ENCODE measurements around the gene PIGU. TPM values are rescaled to one million over a fixed set of nuclear protein-coding genes. Genes with fewer than 3 reads are reported as not detected.

Gene PIGU
- total RNA-seq, 4 donors from 2014 or later = 12.8 to 14.1 (median 13.7) TPM

- TF ChIP-seq POLR2A (IDR thresholded peaks at IDR 0.05) (no peak), CTCF (IDR thresholded peaks at IDR 0.05 in 4 of 5, conservative IDR thresholded peaks at IDR 0.05 in 1 of 5) (no peak)
- in situ Hi-C loops (cut with MboI; ENCODE audit: low sequenced_read_pairs in 4 of 4) (loop anchor here in 3 of 4 donors (10.0 kb wide), 2 partner anchors 198 to 208 kb away; partner anchors contain the start of gene AHCY (in 1 of the 3)), intact Hi-C loops (cut with DNase I; ENCODE audit: low total_unique reads) (no loop called here)
- H3K4me3 ChIP-seq = no peak overlapping the region
- ATAC-seq (no peak), DNase-seq (no peak)
- H3K27me3 ChIP-seq = no peaks in the 10 kb centered on the region
- H3K36me3 ChIP-seq = peaks cover 2 to 34% of the 10 kb centered on the region in 2 donors
- H3K9me3 ChIP-seq = no peaks in the 10 kb centered on the region
- H3K27ac ChIP-seq = peak overlapping the region in 1 of 4 donors; percentile 22
- H3K4me1 ChIP-seq = peaks cover 9 to 15% of the 10 kb centered on the region in 2 donors
Observed at GRCh38 chr20:34512266-34512954, 164.5 kb downstream of the PIGU start.

DNA sequence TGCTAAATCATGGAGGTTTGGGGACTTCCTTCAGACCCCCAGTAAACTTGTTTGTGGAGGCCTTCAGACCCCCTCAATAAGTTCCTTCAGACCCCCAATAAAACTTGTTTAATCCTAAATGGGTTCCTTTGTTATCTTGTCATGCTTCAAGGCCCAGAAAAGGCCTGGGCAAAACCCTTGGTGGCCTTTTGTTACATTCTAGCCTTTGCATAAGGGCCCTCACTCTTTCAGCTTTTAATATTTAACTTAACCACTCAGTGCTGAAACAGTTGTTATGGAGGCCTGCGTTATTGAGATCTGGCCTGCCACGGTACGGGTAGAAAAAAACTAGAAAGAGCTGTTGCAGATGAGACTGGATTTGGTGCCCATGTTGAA, 165.0 kb downstream of the PIGU start:
- no peak overlapping the region for H3K27ac ChIP-seq
- peaks cover 2 to 36% of the 10 kb centered on the region in 2 donors for H3K36me3 ChIP-seq
- peaks cover 5 to 11% of the 10 kb centered on the region in 2 donors for H3K4me1 ChIP-seq
- H3K9me3 ChIP-seq = no peaks in the 10 kb centered on the region
- in situ Hi-C loops (cut with MboI; ENCODE audit: low sequenced_read_pairs in 4 of 4) = loop anchor here in 3 of 4 donors (10.0 kb wide), 2 partner anchors 197 to 207 kb away; partner anchors contain the start of gene AHCY (in 1 of the 3)
- intact Hi-C loops (cut with DNase I; ENCODE audit: low total_unique reads) = no loop called here
- H3K4me3 ChIP-seq = no peak overlapping the region
- no peak for ATAC-seq
- TF ChIP-seq CTCF (IDR thresholded peaks at IDR 0.05 in 4 of 5, conservative IDR thresholded peaks at IDR 0.05 in 1 of 5) = no peak
- TF ChIP-seq POLR2A (IDR thresholded peaks at IDR 0.05) = no peak
- no peaks in the 10 kb centered on the region for H3K27me3 ChIP-seq
- DNase-seq = no peak

DNA sequence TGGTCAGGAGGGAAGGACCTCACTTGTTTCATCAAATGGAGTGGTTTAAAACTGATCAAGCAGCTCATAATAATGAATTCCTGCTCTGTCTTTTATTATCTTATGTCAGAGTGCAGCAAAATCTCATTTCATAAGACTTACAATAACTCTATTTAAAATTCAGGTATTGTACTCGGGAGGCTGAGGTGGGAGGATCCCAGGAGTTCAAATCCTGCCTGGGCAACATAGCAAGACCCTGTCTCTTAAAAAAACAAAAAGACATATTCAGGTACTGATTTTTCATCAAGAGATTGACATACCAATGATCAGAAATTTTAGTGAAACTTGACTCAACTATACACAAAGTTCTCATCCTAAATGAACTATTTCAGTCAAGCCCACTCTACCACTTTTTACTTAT, 166.3 kb downstream of the PIGU start:
- TF ChIP-seq CTCF (IDR thresholded peaks at IDR 0.05 in 4 of 5, conservative IDR thresholded peaks at IDR 0.05 in 1 of 5) = no peak
- TF ChIP-seq POLR2A (IDR thresholded peaks at IDR 0.05) = no peak
- intact Hi-C loops (cut with DNase I; ENCODE audit: low total_unique reads) = no loop called here
- no peak for DNase-seq
- no peaks in the 10 kb centered on the region for H3K9me3 ChIP-seq
- in situ Hi-C loops (cut with MboI; ENCODE audit: low sequenced_read_pairs in 4 of 4) = loop anchor here in 3 of 4 donors (10.0 kb wide), 2 partner anchors 196 to 206 kb away; partner anchors contain the start of gene AHCY (in 1 of the 3)
- no peak for ATAC-seq
- H3K27ac ChIP-seq = no peak overlapping the region
- H3K4me1 ChIP-seq = peaks cover 0 to 11% of the 10 kb centered on the region in 2 donors
- H3K4me3 ChIP-seq = no peak overlapping the region
- H3K36me3 ChIP-seq = peaks cover 2 to 44% of the 10 kb centered on the region in 2 donors
- H3K27me3 ChIP-seq = no peaks in the 10 kb centered on the region

Other genes starting within 250 kb of the PIGU start
- gene DYNLRB1, start 160.7 kb downstream of the PIGU start, total RNA-seq = 100 to 1,000 TPM; 115 to 216 (median 142) TPM
- gene MAP1LC3A, start 118.4 kb downstream of the PIGU start, total RNA-seq = 10 to 100 TPM; 41.5 to 62.7 (median 56.4) TPM
- gene TP53INP2, start 27.3 kb upstream of the PIGU start, total RNA-seq = 10 to 100 TPM in 2 of 4 donors, 1 to 10 TPM in 2; 2.9 to 26.7 (median 11.1) TPM
- gene NCOA6, start 148.6 kb upstream of the PIGU start, total RNA-seq = 10 to 100 TPM; 10.9 to 12.7 (median 11.6) TPM
- gene GGT7, start 195.8 kb upstream of the PIGU start, total RNA-seq = 10 to 100 TPM; 11.4 to 54.2 (median 15.4) TPM
- 10 to 100 TPM; 70.5 to 94.7 (median 88.1) TPM for gene ACSS2, start 199.5 kb upstream of the PIGU start, total RNA-seq

Measured in gastrocnemius medialis (tissue), 4 donors.